Memory B cell (primary cell): ENCODE results near the gene RUBCNL.
"Not testable (repeated sequence)": the region's sequence is repeated elsewhere in the genome, so short reads cannot be mapped to it uniquely, and the experiment has no call there.

Experiments
- ATAC-seq: fragments of 150-1000 bp; cut with Tn5 transposase; 2 replicates; pipeline ENCODE4 v1.10.0; 2021; ENCODE audit warnings: low read depth, mild to moderate bottlenecking, moderate library complexity
- DNase-seq, 2 donors: peaks; one replicate each; pipeline ENCODE4 v3.0.0; 2022; ENCODE audit warnings: low spot score in 2 of 2
- H3K27ac Mint-ChIP-seq: one replicate; pipeline ENCODE4 v1.8.0; 2022; ENCODE audit warnings: mild to moderate bottlenecking, moderate library complexity, mixed read lengths
- H3K27me3 Mint-ChIP-seq: one replicate; pipeline ENCODE4 v1.8.0; 2022; ENCODE audit warnings: mixed read lengths
- H3K36me3 Mint-ChIP-seq: one replicate; pipeline ENCODE4 v1.8.0; 2022; ENCODE audit warnings: mild to moderate bottlenecking, mixed read lengths
- H3K4me1 Mint-ChIP-seq: one replicate; pipeline ENCODE4 v1.8.0; 2022; ENCODE audit warnings: mixed read lengths
- H3K4me3 Mint-ChIP-seq: one replicate; pipeline ENCODE4 v1.8.0; 2022; ENCODE audit warnings: mild to moderate bottlenecking, moderate library complexity, mixed read lengths
- H3K9me3 Mint-ChIP-seq: one replicate; pipeline ENCODE4 v1.8.0; 2022; ENCODE audit warnings: mixed read lengths

RUBCNL gene

GRCh38 chr13:46386392-46387063 is 524 bp downstream of the RUBCNL start:
- Mint-ChIP-seq H3K27ac (peak overlapping the region; percentile 87), H3K27me3 (no peaks in the 10 kb centered on the region)

GRCh38 chr13:46385946-46386345 is 1.1 kb downstream of the RUBCNL start:
- no peaks in the 10 kb centered on the region for H3K27me3 Mint-ChIP-seq
- no peak for ATAC-seq
- H3K36me3 Mint-ChIP-seq, result peaks cover 11% of the 10 kb centered on the region
- peak overlapping the region; percentile 88 for H3K4me3 Mint-ChIP-seq
- no peaks in the 10 kb centered on the region for H3K9me3 Mint-ChIP-seq
- no peak for DNase-seq
- H3K4me1 Mint-ChIP-seq, result peaks cover 36% of the 10 kb centered on the region
- H3K27ac Mint-ChIP-seq, result peak overlapping the region; percentile 87

More at GRCh38 chr13:46386392-46387063, 524 bp downstream of the RUBCNL start:
- ATAC-seq (no peak), DNase-seq (no peak)
- no peaks in the 10 kb centered on the region for H3K9me3 Mint-ChIP-seq
- H3K4me3 Mint-ChIP-seq, result peak overlapping the region; percentile 88
- peaks cover 34% of the 10 kb centered on the region for H3K4me1 Mint-ChIP-seq
- peaks cover 11% of the 10 kb centered on the region for H3K36me3 Mint-ChIP-seq

- peaks cover 33% of the 10 kb centered on the region for H3K4me1 Mint-ChIP-seq
- H3K27me3 Mint-ChIP-seq, result no peaks in the 10 kb centered on the region
- no peak for ATAC-seq
- H3K9me3 Mint-ChIP-seq, result no peaks in the 10 kb centered on the region
- peak overlapping the region; percentile 87 for H3K27ac Mint-ChIP-seq
- H3K4me3 Mint-ChIP-seq, result peak overlapping the region; percentile 80
- peak in 1 of 2 donors; percentile 18 for DNase-seq
- H3K36me3 Mint-ChIP-seq, result peaks cover 13% of the 10 kb centered on the region
These were observed 3.7 kb downstream of the RUBCNL start for GRCh38 chr13:46383383-46383782.

GRCh38 chr13:46382224-46382623 is 4.8 kb downstream of the RUBCNL start:
- no peaks in the 10 kb centered on the region for H3K27me3 Mint-ChIP-seq
- peak overlapping the region; percentile 45 for H3K27ac Mint-ChIP-seq
- H3K9me3 Mint-ChIP-seq, result no peaks in the 10 kb centered on the region
- DNase-seq, result peak in 1 of 2 donors; percentile 29
- peaks cover 39% of the 10 kb centered on the region for H3K4me1 Mint-ChIP-seq
- peak overlapping the region; percentile 24 for H3K4me3 Mint-ChIP-seq
- peaks cover 17% of the 10 kb centered on the region for H3K36me3 Mint-ChIP-seq
- peak; percentile 57 for ATAC-seq

- Mint-ChIP-seq H3K4me1 (peaks cover 53% of the 10 kb centered on the region), H3K27me3 (no peaks in the 10 kb centered on the region), H3K36me3 (peaks cover 19% of the 10 kb centered on the region), H3K27ac (peak overlapping the region; percentile 99), H3K9me3 (no peaks in the 10 kb centered on the region), H3K4me3 (peak overlapping the region; percentile 57)
- no peak for DNase-seq
- ATAC-seq, result peak; percentile 9
These were observed 6.8 kb downstream of the RUBCNL start for GRCh38 chr13:46380242-46380641.

GRCh38 chr13:46379611-46380010 is 7.4 kb downstream of the RUBCNL start:
- Mint-ChIP-seq H3K27me3 (no peaks in the 10 kb centered on the region), H3K4me1 (peaks cover 58% of the 10 kb centered on the region), H3K36me3 (peaks cover 21% of the 10 kb centered on the region), H3K9me3 (peaks cover under 1% of the 10 kb centered on the region), H3K27ac (peak overlapping the region; percentile 99), H3K4me3 (peak overlapping the region; percentile 57)
- ATAC-seq (no peak), DNase-seq (no peak)

GRCh38 chr13:46378411-46378810 is 8.6 kb downstream of the RUBCNL start:
- H3K27ac Mint-ChIP-seq, result peak overlapping the region; percentile 99
- H3K9me3 Mint-ChIP-seq, result peaks cover 2% of the 10 kb centered on the region

GRCh38 chr13:46377554-46377953 is 9.5 kb downstream of the RUBCNL start:
- DNase-seq, result peak in 1 of 2 donors; percentile 64
- Mint-ChIP-seq H3K9me3 (peaks cover 2% of the 10 kb centered on the region), H3K27ac (peak overlapping the region; percentile 99), H3K4me3 (peak overlapping the region; percentile 83), H3K27me3 (no peaks in the 10 kb centered on the region), H3K4me1 (peaks cover 64% of the 10 kb centered on the region), H3K36me3 (peaks cover 26% of the 10 kb centered on the region)
- peak; percentile 58 for ATAC-seq

More at GRCh38 chr13:46378411-46378810, 8.6 kb downstream of the RUBCNL start:
- Mint-ChIP-seq H3K4me3 (peak overlapping the region; percentile 83), H3K27me3 (no peaks in the 10 kb centered on the region), H3K36me3 (peaks cover 27% of the 10 kb centered on the region), H3K4me1 (peaks cover 62% of the 10 kb centered on the region)
- ATAC-seq (no peak), DNase-seq (no peak)

- H3K4me3 Mint-ChIP-seq, result peak overlapping the region; percentile 68
- H3K4me1 Mint-ChIP-seq, result peaks cover 65% of the 10 kb centered on the region
- H3K9me3 Mint-ChIP-seq, result peaks cover 2% of the 10 kb centered on the region
- peak; percentile 78 for ATAC-seq
- peak overlapping the region; percentile 99 for H3K27ac Mint-ChIP-seq
- H3K36me3 Mint-ChIP-seq, result peaks cover 36% of the 10 kb centered on the region
- no peaks in the 10 kb centered on the region for H3K27me3 Mint-ChIP-seq
- peak in 1 of 2 donors; percentile 55 for DNase-seq
These were observed 12.3 kb downstream of the RUBCNL start for GRCh38 chr13:46374710-46375109.

- no peaks in the 10 kb centered on the region for H3K27me3 Mint-ChIP-seq
- peak overlapping the region; percentile 43 for H3K4me3 Mint-ChIP-seq
- peaks cover 43% of the 10 kb centered on the region for H3K36me3 Mint-ChIP-seq
- H3K9me3 Mint-ChIP-seq, result peaks cover 2% of the 10 kb centered on the region
- ATAC-seq (no peak), DNase-seq (no peak)
- H3K27ac Mint-ChIP-seq, result peak overlapping the region; percentile 99
- H3K4me1 Mint-ChIP-seq, result peaks cover 71% of the 10 kb centered on the region
These were observed 13.4 kb downstream of the RUBCNL start for GRCh38 chr13:46373623-46374022.

GRCh38 chr13:46372938-46373337 is 14.1 kb downstream of the RUBCNL start:
- H3K4me3 Mint-ChIP-seq, result peak overlapping the region; percentile 43
- H3K27ac Mint-ChIP-seq, result peak overlapping the region; percentile 99
- not testable (repeated sequence) for ATAC-seq, H3K27me3 Mint-ChIP-seq, H3K9me3 Mint-ChIP-seq, DNase-seq
- H3K4me1 Mint-ChIP-seq, result peaks cover 65% of the 10 kb centered on the region
- H3K36me3 Mint-ChIP-seq, result peaks cover 44% of the 10 kb centered on the region

- DNase-seq (no peak), ATAC-seq (no peak)
- Mint-ChIP-seq H3K27ac (no peak overlapping the region), H3K4me3 (peak overlapping the region; percentile 43), H3K9me3 (peaks cover 2% of the 10 kb centered on the region), H3K27me3 (no peaks in the 10 kb centered on the region), H3K4me1 (peaks cover 56% of the 10 kb centered on the region), H3K36me3 (peaks cover 44% of the 10 kb centered on the region)
These were observed 15.0 kb downstream of the RUBCNL start for GRCh38 chr13:46372071-46372470.

- H3K4me1 Mint-ChIP-seq, result peaks cover 45% of the 10 kb centered on the region
- H3K9me3 Mint-ChIP-seq, result peaks cover 2% of the 10 kb centered on the region
- no peak for DNase-seq
- H3K4me3 Mint-ChIP-seq, result peak overlapping the region; percentile 79
- H3K27me3 Mint-ChIP-seq, result no peaks in the 10 kb centered on the region
- peaks cover 48% of the 10 kb centered on the region for H3K36me3 Mint-ChIP-seq
- peak overlapping the region; percentile 78 for H3K27ac Mint-ChIP-seq
- peak; percentile 49 for ATAC-seq
These were observed 17.4 kb downstream of the RUBCNL start for GRCh38 chr13:46369506-46370277.

- H3K36me3 Mint-ChIP-seq, result peaks cover 42% of the 10 kb centered on the region
- no peak overlapping the region for H3K4me3 Mint-ChIP-seq
- ATAC-seq (no peak), DNase-seq (no peak)
- H3K4me1 Mint-ChIP-seq, result peaks cover 30% of the 10 kb centered on the region
- H3K9me3 Mint-ChIP-seq, result no peaks in the 10 kb centered on the region
- H3K27ac Mint-ChIP-seq, result peak overlapping the region; percentile 55
- no peaks in the 10 kb centered on the region for H3K27me3 Mint-ChIP-seq
These were observed 19.3 kb downstream of the RUBCNL start for GRCh38 chr13:46367617-46368327.
